H1 (cell line): Measurements from ENCODE around the gene MEIS2. TPM values are rescaled to one million over a fixed set of nuclear protein-coding genes. Genes with fewer than 3 reads are reported as not detected.

Experiments
- CTCF ChIA-PET: fragments of 300-600 bp; sonication (Branson Sonifier 250); formaldehyde crosslinking; loops from one replicate; lab custom pipeline; 2021; ENCODE audit not compliant: partially characterized antibody; lab: Charles Lee
- POLR2A ChIA-PET: fragments of 300-600 bp; sonication (Branson Sonifier 250); formaldehyde crosslinking; loops from one replicate; lab custom pipeline; 2021; ENCODE audit warnings: inconsistent platforms; ENCODE audit not compliant: partially characterized antibody; lab: Charles Lee
- DNase-seq, 2 experiments: peaks; one replicate each; pipeline versions ENCODE4 v3.0.0 to v3.0.0-alpha.2; 2010 to 2022; ENCODE audit warnings: low spot score in 2 of 2, low read depth in 1 of 2, mixed read lengths in 1 of 2
- FAIRE-seq: peaks from 2 replicates; lab custom pipeline; 2011; peaks lifted over from hg19 to GRCh38; lab: Jason Lieb, UNC
- H2AFZ ChIP-seq: 2 replicates; pipeline ENCODE4 v1.8.1; 2012; ENCODE audit warnings: low read length, inconsistent platforms
- H2AK5ac ChIP-seq: 2 replicates; pipeline ENCODE4 v1.6.1; 2013; ENCODE audit warnings: low read depth, low read length
- H2BK120ac ChIP-seq: replicated peaks from 2 replicates; pipeline ENCODE3; 2013; ENCODE audit warnings: low read depth, low read length, inconsistent platforms
- H2BK12ac ChIP-seq: 2 replicates; pipeline ENCODE4 v1.6.1; 2013; ENCODE audit warnings: low read depth, low read length
- H2BK15ac ChIP-seq: 2 replicates; pipeline ENCODE4 v1.6.1; 2013; ENCODE audit warnings: low read length
- H2BK20ac ChIP-seq: 2 replicates; pipeline ENCODE4 v1.6.1; 2013; ENCODE audit warnings: low read length
- H2BK5ac ChIP-seq: 2 replicates; pipeline ENCODE4 v1.6.1; 2013; ENCODE audit warnings: low read depth, low read length
- H3K14ac ChIP-seq: 2 replicates; pipeline ENCODE4 v1.6.1; 2013; ENCODE audit warnings: inconsistent platforms; ENCODE audit not compliant: insufficient read length
- H3K18ac ChIP-seq: 2 replicates; pipeline ENCODE4 v1.6.1; 2013; ENCODE audit warnings: low read length; ENCODE audit errors: extremely low read depth
- H3K23ac ChIP-seq: 2 replicates; pipeline ENCODE4 v1.6.1; 2013; ENCODE audit warnings: inconsistent platforms; ENCODE audit not compliant: insufficient read length
- H3K23me2 ChIP-seq: 2 replicates; pipeline ENCODE4 v1.6.1; 2013; ENCODE audit warnings: low read depth, low read length
- H3K27ac ChIP-seq: 2 replicates; pipeline ENCODE4 v1.6.1; 2011; ENCODE audit warnings: low read depth, low read length, inconsistent platforms
- H3K27me3 ChIP-seq, 4 experiments: replicated peaks in 1 of 4; 1 replicate in 1 of 4; 2 replicates in 3 of 4; pipeline versions ENCODE4 v1.6.1 to v1.8.1; 2011 to 2013; ENCODE audit warnings: low read length in 3 of 4, mild to moderate bottlenecking in 3 of 4, inconsistent platforms in 2 of 4, mixed read lengths in 2 of 4, moderate library complexity in 1 of 4; ENCODE audit not compliant: control insufficient read depth in 3 of 4, insufficient read depth in 3 of 4; ENCODE audit errors: extremely low read depth in 1 of 4
- H3K36me3 ChIP-seq, 4 experiments: 2 replicates each; pipeline versions ENCODE4 v1.6.1 to v1.8.1; 2011 to 2013; ENCODE audit warnings: mild to moderate bottlenecking in 4 of 4, low read length in 3 of 4, moderate library complexity in 2 of 4, control low read depth in 1 of 4, inconsistent platforms in 1 of 4; ENCODE audit not compliant: insufficient read depth in 4 of 4, control insufficient read depth in 2 of 4
- H3K4ac ChIP-seq: replicated peaks from 2 replicates; pipeline ENCODE3; 2013; ENCODE audit warnings: low read length, low read depth, mixed read lengths, inconsistent platforms; ENCODE audit not compliant: insufficient read length
- H3K4me1 ChIP-seq, 4 experiments: replicated peaks in 1 of 4; 1 replicate in 1 of 4; 2 replicates in 3 of 4; pipeline versions ENCODE4 v1.6.1 to v1.8.1; 2011 to 2013; ENCODE audit warnings: low read length in 3 of 4, inconsistent platforms in 2 of 4, mixed read lengths in 1 of 4; ENCODE audit not compliant: insufficient read depth in 4 of 4, control insufficient read depth in 3 of 4
- H3K4me2 ChIP-seq, 2 experiments: 2 replicates each; pipeline versions ENCODE4 v1.6.1 to v1.8.1; 2011 to 2013; ENCODE audit warnings: low read depth in 2 of 2, low read length in 2 of 2, control low read depth in 1 of 2, inconsistent platforms in 1 of 2, mild to moderate bottlenecking in 1 of 2; ENCODE audit not compliant: insufficient read depth in 1 of 2
- H3K4me3 ChIP-seq, 4 experiments: fragments of 200-600, 300-600 bp in 1 of 4; sonication (generic), shearing (Covaris generic), sonication (Bioruptor Twin) in 1 of 4; 2 replicates each; pipeline versions ENCODE4 v1.5.1 to v1.8.1; 2011 to 2016; ENCODE audit warnings: low read length in 4 of 4, low read depth in 3 of 4, control low read depth in 2 of 4, inconsistent platforms in 2 of 4, mild to moderate bottlenecking in 2 of 4, mixed read lengths in 1 of 4, moderate library complexity in 1 of 4; ENCODE audit not compliant: insufficient read depth in 2 of 4; ENCODE audit errors: extremely low read depth in 1 of 4
- H3K56ac ChIP-seq: replicated peaks from 2 replicates; pipeline ENCODE3; 2013; ENCODE audit warnings: low read depth, mild to moderate bottlenecking, mixed read lengths, low read length, inconsistent platforms; ENCODE audit not compliant: insufficient read length
- H3K79me1 ChIP-seq: 2 replicates; pipeline ENCODE4 v1.6.1; 2013; ENCODE audit warnings: low read depth, low read length, control low read depth
- H3K79me2 ChIP-seq, 2 experiments: 2 replicates each; pipeline versions ENCODE4 v1.6.1 to v1.8.1; 2012 to 2013; ENCODE audit warnings: low read length in 2 of 2, mild to moderate bottlenecking in 2 of 2, inconsistent platforms in 1 of 2; ENCODE audit not compliant: insufficient read depth in 2 of 2, control insufficient read depth in 1 of 2
- H3K9ac ChIP-seq, 4 experiments: replicated peaks in 1 of 4; 1 replicate in 1 of 4; 2 replicates in 3 of 4; pipeline versions ENCODE4 v1.6.1 to v1.8.1; 2011 to 2013; ENCODE audit warnings: low read depth in 3 of 4, low read length in 3 of 4, control low read depth in 2 of 4, mild to moderate bottlenecking in 2 of 4, moderate library complexity in 2 of 4, inconsistent platforms in 1 of 4; ENCODE audit errors: extremely low read depth in 1 of 4
- H3K9me3 ChIP-seq, 2 experiments: 2 replicates each; pipeline versions ENCODE4 v1.6.1 to v1.8.1; 2012 to 2013; ENCODE audit warnings: mild to moderate bottlenecking in 2 of 2, moderate library complexity in 2 of 2, control low read depth in 1 of 2, inconsistent platforms in 1 of 2, low read depth in 1 of 2, low read length in 1 of 2, mixed read lengths in 1 of 2; ENCODE audit not compliant: insufficient read depth in 2 of 2
- H4K20me1 ChIP-seq, 2 experiments: replicated peaks in 1 of 2; 2 replicates each; pipeline versions ENCODE3 to v1.8.1; 2011 to 2013; ENCODE audit warnings: inconsistent platforms in 2 of 2, low read length in 2 of 2, mild to moderate bottlenecking in 1 of 2; ENCODE audit not compliant: insufficient read depth in 2 of 2, control insufficient read depth in 1 of 2
- H4K5ac ChIP-seq: 2 replicates; pipeline ENCODE4 v1.6.1; 2013; ENCODE audit warnings: low read length, low read depth, mixed read lengths, inconsistent platforms; ENCODE audit not compliant: insufficient read length
- H4K8ac ChIP-seq: 2 replicates; pipeline ENCODE4 v1.8.0; 2013; ENCODE audit warnings: mild to moderate bottlenecking, moderate library complexity, low read length, inconsistent platforms; ENCODE audit not compliant: insufficient read depth; ENCODE audit errors: extremely low read depth
- H4K91ac ChIP-seq: replicated peaks from 2 replicates; pipeline ENCODE3; 2013; ENCODE audit warnings: low read length, mixed read lengths, inconsistent platforms; ENCODE audit not compliant: insufficient read length
- RNF2 ChIP-seq: fragments of 200-900, 300-1000 bp; sonication (generic); IDR thresholded peaks from 2 replicates; pipeline ENCODE4 v1.7.1; 2016; ENCODE audit warnings: borderline replicate concordance, low read depth, mild to moderate bottlenecking, antibody characterized with exemption, low read length; ENCODE audit not compliant: poor library complexity, severe bottlenecking; ENCODE audit errors: missing control alignments
- TBP ChIP-seq: IDR thresholded peaks from 2 replicates; pipeline ENCODE4 v1.6.1; 2011; ENCODE audit warnings: low read depth, low read length, improper control_type of control experiment
- whole genome bisulfite sequencing, 2 experiments: shearing (Covaris generic) in 1 of 2; methylation state at CpG; one replicate each; pipeline versions ENCODE4 v1.1.6 to v1.1.7; 2013 to 2015; ENCODE audit warnings: low lambda C conversion rate in 2 of 2, mixed read lengths in 2 of 2, inconsistent platforms in 1 of 2, low coverage in 1 of 2, missing lambda C conversion rate in 1 of 2; ENCODE audit not compliant: insufficient replicate concordance in 2 of 2, insufficient coverage in 1 of 2, insufficient read length in 1 of 2; ENCODE audit errors: extremely low coverage in 1 of 2, missing lambda C conversion rate in 1 of 2; 5-methylcytosine and 5-hydroxymethylcytosine counted together
- polyA plus RNA-seq, 7 experiments: library from polyadenylated mRNA; depleted of rRNA in 3 of 7; stranded (reverse) in 5 of 7; unstranded in 2 of 7; fragments of >200 nt in 5 of 7; fragments of 200-250 nt in 2 of 7; gene quantifications; 1 replicate in 5 of 7; 2 replicates in 1 of 7; 4 replicates in 1 of 7; pipeline versions ENCODE4 v1.2.1 to v1.2.3, GENCODE V29; 2011 to 2013; ENCODE audit warnings: missing spikeins in 2 of 7, mixed read lengths in 2 of 7
- total RNA-seq: library from RNA; stranded (reverse); fragmentation: NEBNext Ultra II Directional; extraction: Animal tissue kit (Norgen Biotek cat#: 25700); gene quantifications from 2 replicates; pipeline ENCODE4 v1.2.1, GENCODE V29; 2021

MEIS2 gene
- total and polyA plus RNA-seq, 2 of the 8 experiments (the other 6 are each of a cell fraction or from before 2014, with no cell fraction given): 0.22 to 1.2 TPM

DNA sequence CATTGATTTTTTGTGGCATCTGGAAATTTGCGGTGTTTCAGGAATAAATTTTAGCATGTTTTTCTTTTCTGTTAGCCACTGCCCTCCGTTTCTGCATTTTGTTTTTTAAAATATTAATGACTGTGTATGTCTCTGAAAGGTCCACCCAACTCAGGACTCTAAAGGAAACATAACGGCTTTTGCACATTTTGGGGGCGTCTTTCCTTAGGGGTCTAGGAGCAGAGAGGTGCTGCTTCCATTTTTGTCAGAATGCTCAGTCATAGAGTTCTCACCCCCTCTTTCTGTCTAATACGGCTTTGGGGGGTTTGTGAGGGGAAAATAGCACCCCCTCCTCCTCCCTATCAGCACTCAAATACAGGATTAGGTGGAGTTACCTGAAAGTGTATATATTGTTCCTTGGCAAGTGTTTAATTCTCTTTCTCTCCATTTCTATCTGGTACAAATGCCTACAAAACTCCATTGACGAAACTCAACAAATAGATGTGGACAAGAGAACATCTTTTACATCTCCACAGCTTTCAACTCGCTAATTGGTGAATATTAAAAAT lies 219.4 kb downstream of the MEIS2 start:
- Histone ChIP-seq H3K4ac (no peak overlapping the region), H4K5ac (no peak overlapping the region), H2BK15ac (no peak overlapping the region), H3K18ac (no peak overlapping the region), H3K9me3 (no peaks in the 10 kb centered on the region), H2BK5ac (no peak overlapping the region), H2BK120ac (no peak overlapping the region), H2BK12ac (no peak overlapping the region), H2AK5ac (no peak overlapping the region), H3K27ac (no peak overlapping the region), H3K79me1 (no peaks in the 10 kb centered on the region), H3K14ac (no peak overlapping the region), H4K20me1 (peaks cover 0 to 6% of the 10 kb centered on the region in 2 experiments), H4K8ac (no peak overlapping the region), H2AFZ (no peak overlapping the region), H2BK20ac (no peak overlapping the region), H3K23me2 (peaks cover 14% of the 10 kb centered on the region), H3K56ac (no peak overlapping the region), H3K23ac (no peak overlapping the region), H3K27me3 (peaks cover 60 to 91% (median 78%) of the 10 kb centered on the region in 4 experiments), H3K4me1 (peaks cover 15 to 48% (median 29%) of the 10 kb centered on the region in 4 experiments), H3K79me2 (no peaks in the 10 kb centered on the region), H3K4me3 (peak overlapping the region in 2 of 4 experiments; percentile 33 to 62; a peak in 5 of 8 replicates), H3K4me2 (peak overlapping the region; percentile 86 to 92), H3K9ac (no peak overlapping the region), H3K36me3 (no peaks in the 10 kb centered on the region), H4K91ac (no peak overlapping the region)
- FAIRE-seq: no peak
- POLR2A ChIA-PET: interaction anchor here (0.6 to 2.8 kb wide), 5 partner anchors 33 to 230 kb away, joined by 3 to 12 read pairs (median 5); no protein-coding TSS in a partner anchor
- CTCF ChIA-PET: interaction anchor here (1.3 to 9.3 kb wide), 5 partner anchors 32 to 253 kb away, joined by 4 to 130 read pairs (median 7); partner anchors contain the start of gene MEIS2
- TF ChIP-seq RNF2 (peak; percentile 38), TBP (no peak)
- 14% methylated on average over 7 of the region's 7 CpGs; no CpG with 5 or more reads in 1 of the 2 experiments for WGBS, 2 experiments
- DNase-seq: no peak
